H9 (cell line): ENCODE results near the gene TEX26. TPM values are rescaled to one million over a fixed set of nuclear protein-coding genes. Genes with fewer than 3 reads are reported as not detected.
A peak's percentile ranks its signal among the peaks of the same experiment; 100 is the strongest.

Experiments used
- DNase-seq: peaks from one replicate; pipeline ENCODE4 v3.0.0-alpha.2; 2017
- H2AFZ ChIP-seq: one replicate; pipeline ENCODE4 v1.6.1; 2013; ENCODE audit warnings: mild to moderate bottlenecking, low read length, control low read depth, moderate library complexity
- H2AK5ac ChIP-seq: 2 replicates; pipeline ENCODE4 v1.6.1; 2013; ENCODE audit warnings: low read length, control low read depth, mixed read lengths; ENCODE audit not compliant: insufficient read length
- H2BK120ac ChIP-seq: one replicate; pipeline ENCODE4 v1.6.1; 2013; ENCODE audit warnings: low read depth, mild to moderate bottlenecking, low read length, control low read depth, inconsistent platforms; ENCODE audit not compliant: poor library complexity, severe bottlenecking
- H2BK12ac ChIP-seq: 2 replicates; pipeline ENCODE4 v1.6.1; 2013; ENCODE audit warnings: low read length, control low read depth, mixed read lengths, low read depth; ENCODE audit not compliant: insufficient read length
- H2BK15ac ChIP-seq: 2 replicates; pipeline ENCODE4 v1.6.1; 2013; ENCODE audit warnings: low read depth, low read length, control low read depth
- H2BK20ac ChIP-seq: one replicate; pipeline ENCODE4 v1.6.1; 2013; ENCODE audit warnings: low read depth, mild to moderate bottlenecking, low read length, control low read depth, inconsistent platforms; ENCODE audit not compliant: poor library complexity, severe bottlenecking
- H2BK5ac ChIP-seq: 2 replicates; pipeline ENCODE4 v1.6.1; 2013; ENCODE audit warnings: low read length, control low read depth, mixed read lengths; ENCODE audit not compliant: insufficient read length
- H3K14ac ChIP-seq: 2 replicates; pipeline ENCODE4 v1.6.1; 2013; ENCODE audit warnings: low read length, control low read depth; ENCODE audit not compliant: insufficient read depth
- H3K18ac ChIP-seq: 2 replicates; pipeline ENCODE4 v1.6.1; 2013; ENCODE audit warnings: low read depth, mild to moderate bottlenecking, mixed read lengths, low read length, control low read depth; ENCODE audit not compliant: insufficient read length
- H3K23ac ChIP-seq: 2 replicates; pipeline ENCODE4 v1.6.1; 2013; ENCODE audit warnings: low read length, control low read depth, mixed read lengths, low read depth; ENCODE audit not compliant: insufficient read length
- H3K23me2 ChIP-seq: 2 replicates; pipeline ENCODE4 v1.6.1; 2013; ENCODE audit warnings: low read depth, mild to moderate bottlenecking, mixed read lengths, low read length, control low read depth; ENCODE audit not compliant: insufficient read length, poor library complexity, severe bottlenecking
- H3K27ac ChIP-seq: 2 replicates; pipeline ENCODE4 v1.5.1; 2013; ENCODE audit warnings: low read length, control low read depth, mixed read lengths, low read depth; ENCODE audit not compliant: insufficient read length
- H3K27me3 ChIP-seq: 2 replicates; pipeline ENCODE4 v1.6.1; 2013; ENCODE audit warnings: low read length, control low read depth, inconsistent platforms; ENCODE audit not compliant: insufficient read depth
- H3K4ac ChIP-seq: 2 replicates; pipeline ENCODE4 v1.6.1; 2013; ENCODE audit warnings: low read depth, mild to moderate bottlenecking, control low read depth, inconsistent platforms, low read length, moderate library complexity
- H3K4me1 ChIP-seq: 2 replicates; pipeline ENCODE4 v1.6.1; 2013; ENCODE audit warnings: low read length, control low read depth, inconsistent platforms; ENCODE audit not compliant: insufficient read depth
- H3K4me2 ChIP-seq: 2 replicates; pipeline ENCODE4 v1.6.1; 2013; ENCODE audit warnings: low read length, control low read depth, mixed read lengths; ENCODE audit not compliant: insufficient read length, insufficient read depth
- H3K56ac ChIP-seq: 2 replicates; pipeline ENCODE4 v1.6.1; 2013; ENCODE audit warnings: low read depth, mild to moderate bottlenecking, mixed read lengths, low read length, control low read depth; ENCODE audit not compliant: insufficient read length
- H3K79me1 ChIP-seq: 2 replicates; pipeline ENCODE4 v1.6.1; 2013; ENCODE audit warnings: low read depth, mild to moderate bottlenecking, moderate library complexity, low read length, control low read depth, inconsistent platforms; ENCODE audit not compliant: insufficient read depth, poor library complexity, severe bottlenecking
- H3K79me2 ChIP-seq: 2 replicates; pipeline ENCODE4 v1.6.1; 2013; ENCODE audit warnings: low read length, control low read depth, inconsistent platforms; ENCODE audit not compliant: insufficient read depth
- H3K9ac ChIP-seq: 2 replicates; pipeline ENCODE4 v1.6.1; 2013; ENCODE audit warnings: low read length, control low read depth, mixed read lengths; ENCODE audit not compliant: insufficient read length; ENCODE audit errors: extremely low read depth
- H3K9me3 ChIP-seq: one replicate; pipeline ENCODE4 v1.6.1; 2013; ENCODE audit warnings: low read depth, low read length, inconsistent platforms; ENCODE audit not compliant: control insufficient read depth
- H3T11ph ChIP-seq: one replicate; pipeline ENCODE4 v1.6.1; 2013; ENCODE audit warnings: mild to moderate bottlenecking, low read length, control low read depth, inconsistent platforms
- H4K20me1 ChIP-seq: one replicate; pipeline ENCODE4 v1.6.1; 2013; ENCODE audit not compliant: control insufficient read depth, insufficient read length, insufficient read depth
- H4K5ac ChIP-seq: 2 replicates; pipeline ENCODE4 v1.6.1; 2013; ENCODE audit warnings: low read depth, mild to moderate bottlenecking, mixed read lengths, low read length, control low read depth; ENCODE audit not compliant: insufficient read length
- H4K8ac ChIP-seq: replicated peaks from 2 replicates; pipeline ENCODE4 v1.6.1; 2013; ENCODE audit warnings: low read length, control low read depth, mixed read lengths, low read depth; ENCODE audit not compliant: insufficient read length
- H4K91ac ChIP-seq: 2 replicates; pipeline ENCODE4 v1.6.1; 2013; ENCODE audit warnings: low read depth, mild to moderate bottlenecking, moderate library complexity, mixed read lengths, low read length, control low read depth; ENCODE audit not compliant: insufficient read length
- H3K27ac Mint-ChIP-seq, 3 experiments: 2 replicates in 2 of 3; 3 replicates in 1 of 3; pipeline ENCODE4 v1.8.0; 2020 to 2021; ENCODE audit warnings: mixed read lengths in 3 of 3, mild to moderate bottlenecking in 1 of 3, moderate library complexity in 1 of 3
- H3K27me3 Mint-ChIP-seq: 2 replicates; pipeline ENCODE4 v1.8.0; 2021; ENCODE audit warnings: low read depth, mild to moderate bottlenecking, moderate library complexity, mixed read lengths
- H3K36me3 Mint-ChIP-seq, 3 experiments: 2 replicates in 2 of 3; 3 replicates in 1 of 3; pipeline ENCODE4 v1.8.0; 2020 to 2021; ENCODE audit warnings: low read depth in 3 of 3, mixed read lengths in 3 of 3; ENCODE audit not compliant: insufficient read depth in 1 of 3
- H3K4me1 Mint-ChIP-seq, 2 experiments: 2 replicates each; pipeline ENCODE4 v1.8.0; 2020; ENCODE audit warnings: mixed read lengths in 2 of 2
- H3K4me3 Mint-ChIP-seq, 2 experiments: 2 replicates in 1 of 2; 3 replicates in 1 of 2; pipeline ENCODE4 v1.8.0; 2020 to 2021; ENCODE audit warnings: mild to moderate bottlenecking in 2 of 2, mixed read lengths in 2 of 2, moderate library complexity in 1 of 2
- H3K9me3 Mint-ChIP-seq, 2 experiments: 2 replicates in 1 of 2; 3 replicates in 1 of 2; pipeline ENCODE4 v1.8.0; 2020; ENCODE audit warnings: mild to moderate bottlenecking in 2 of 2, mixed read lengths in 2 of 2, moderate library complexity in 1 of 2
- CTCF ChIP-seq: fragments of 200-600 bp; sonication (generic); conservative IDR thresholded peaks from 3 replicates; pipeline ENCODE4 v1.8.0; 2021; ENCODE audit warnings: antibody characterized with exemption, mild to moderate bottlenecking
- WGBS: extraction: QIAGEN DNeasy Blood & Tissue Kit; methylation state at CpG from one replicate; pipeline ENCODE4 v1.1.7; 2013; ENCODE audit warnings: missing lambda C conversion rate, low lambda C conversion rate, mixed read lengths; ENCODE audit not compliant: insufficient read length; ENCODE audit errors: extremely low coverage; 5-methylcytosine and 5-hydroxymethylcytosine counted together
- total RNA-seq: library from RNA; stranded (reverse); gene quantifications from 2 replicates; pipeline ENCODE4 v1.2.1, GENCODE V29; 2021

The TEX26 gene
- total RNA-seq, 1 experiment from 2014 or later: not detected

GRCh38 chr13:30884543-30884942 is 47.9 kb upstream of the TEX26 start:
- peaks cover 20 to 36% (median 27%) of the 10 kb centered on the region in 3 experiments for H3K36me3 Mint-ChIP-seq
- Histone ChIP-seq H2BK120ac (no peak overlapping the region), H3K4ac (no peak overlapping the region), H3K79me2 (no peaks in the 10 kb centered on the region), H2BK15ac (no peak overlapping the region), H4K20me1 (no peaks in the 10 kb centered on the region), H2AK5ac (no peak overlapping the region), H3K4me2 (no peak overlapping the region), H2AFZ (no peak overlapping the region), H3K23me2 (no peaks in the 10 kb centered on the region), H3K23ac (no peak overlapping the region), H3K9me3 (no peaks in the 10 kb centered on the region), H3K56ac (no peak overlapping the region), H3K27ac (no peak overlapping the region), H3T11ph (no peak overlapping the region), H2BK5ac (no peak overlapping the region), H4K5ac (no peak overlapping the region), H2BK20ac (no peak overlapping the region), H3K18ac (no peak overlapping the region), H3K4me1 (no peaks in the 10 kb centered on the region), H4K8ac (no peak overlapping the region), H3K14ac (no peak overlapping the region), H3K79me1 (no peaks in the 10 kb centered on the region), H2BK12ac (no peak overlapping the region), H3K27me3 (no peaks in the 10 kb centered on the region), H4K91ac (no peak overlapping the region), H3K9ac (no peak overlapping the region)
- no peak overlapping the region for H3K4me3 Mint-ChIP-seq
- no peaks in the 10 kb centered on the region for H3K27me3 Mint-ChIP-seq
- H3K4me1 Mint-ChIP-seq: peaks cover 11 to 25% of the 10 kb centered on the region in 2 experiments
- H3K9me3 Mint-ChIP-seq: peaks cover 12 to 13% of the 10 kb centered on the region in 2 experiments
- WGBS: no CpG with 5 or more reads among the region's 5 CpGs
- no peak for DNase-seq
- peak overlapping the region in 2 of 3 experiments; percentile 58 to 70; a peak in 2 of 7 replicates for H3K27ac Mint-ChIP-seq
- no peak for TF ChIP-seq CTCF
